ENCODE data around the gene ACSL4.
"Not testable (repeated sequence)": the region's sequence is repeated elsewhere in the genome, so short reads cannot be mapped to it uniquely, and the experiment has no call there.

ACSL4 gene

DNA sequence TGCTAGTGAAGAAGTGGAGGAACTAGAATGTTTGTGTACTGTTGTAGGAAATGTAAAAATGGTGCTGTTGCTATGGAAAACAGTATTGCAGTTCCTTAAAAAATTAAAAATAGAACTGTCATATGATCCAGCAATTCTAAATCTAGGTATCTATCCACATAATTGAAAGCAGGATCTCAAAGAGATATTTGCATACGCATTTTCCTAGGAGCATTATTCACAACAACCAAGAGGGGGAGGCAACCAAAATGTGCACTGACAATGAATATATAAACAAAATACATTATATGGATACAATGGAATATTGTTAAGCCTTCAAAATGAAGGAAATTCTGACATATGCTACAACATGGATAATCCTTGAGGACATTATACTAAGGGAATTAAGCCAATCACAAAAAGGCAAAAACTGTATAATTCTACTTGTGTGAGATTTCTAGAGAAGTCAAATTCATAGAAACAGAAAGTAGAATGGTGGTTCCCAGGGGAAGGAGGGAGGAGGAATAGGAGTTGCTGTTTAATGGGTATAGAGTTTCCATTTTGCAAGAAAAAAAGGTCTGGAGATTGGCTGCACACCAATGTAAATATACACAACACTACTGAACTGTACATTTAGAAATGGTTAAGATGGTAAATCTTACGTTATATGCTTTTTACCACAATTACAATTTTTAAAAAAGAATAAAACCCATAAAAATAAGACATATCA is 72.5 kb downstream of the ACSL4 start:
- DNase-seq (ENCODE audit: low read depth), result peak; percentile 3

DNA sequence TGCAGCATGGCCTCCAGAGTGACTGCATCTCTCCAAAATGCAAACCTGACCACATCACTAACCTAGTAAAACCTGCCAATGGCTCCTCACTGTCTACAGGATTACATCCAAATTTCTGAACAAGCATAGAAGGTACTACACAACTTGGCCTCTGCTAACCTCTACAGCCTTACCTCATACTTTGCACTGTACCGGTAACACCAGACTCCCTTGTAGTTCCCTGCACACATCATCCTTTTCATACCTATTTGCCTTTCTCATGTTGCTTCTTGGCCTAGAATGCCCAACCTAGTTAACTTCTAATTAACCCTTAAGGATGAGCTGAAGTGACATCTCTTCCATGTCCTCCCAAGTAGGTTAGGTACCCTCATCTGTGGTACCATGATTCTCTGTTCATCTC is 74.7 kb downstream of the ACSL4 start:
- DNase-seq (ENCODE audit: low read depth), result no peak

- DNase-seq (ENCODE audit: low read depth), result not testable (repeated sequence)
These were observed 75.7 kb downstream of the ACSL4 start for GRCh38 chrX:109657364-109657763.

DNA sequence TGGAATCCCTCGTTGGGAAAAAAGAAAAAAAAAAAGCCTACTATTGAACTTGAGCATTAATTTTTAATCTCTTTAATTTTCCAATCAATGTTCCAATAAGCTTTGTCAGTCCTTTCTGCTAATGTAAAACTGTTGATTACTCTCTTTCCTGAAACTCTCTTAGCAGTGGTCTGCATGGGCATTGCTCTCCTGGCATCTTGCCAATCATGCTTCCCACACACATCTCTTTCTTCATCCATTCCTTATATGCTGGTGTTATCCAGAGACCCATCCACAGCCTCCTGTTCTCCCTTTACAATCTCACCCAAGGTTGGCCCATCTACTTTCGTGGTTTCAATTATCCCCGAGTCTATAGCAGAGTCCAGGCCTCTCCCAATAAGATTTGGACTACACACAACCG is 76.3 kb downstream of the ACSL4 start:
- DNase-seq (ENCODE audit: low read depth), result no peak

GRCh38 chrX:109655502-109656201 is 77.4 kb downstream of the ACSL4 start:
- DNase-seq (ENCODE audit: low read depth), result no peak

GRCh38 chrX:109654516-109655109 is 78.4 kb downstream of the ACSL4 start:
- DNase-seq (ENCODE audit: low read depth), result no peak

DNA sequence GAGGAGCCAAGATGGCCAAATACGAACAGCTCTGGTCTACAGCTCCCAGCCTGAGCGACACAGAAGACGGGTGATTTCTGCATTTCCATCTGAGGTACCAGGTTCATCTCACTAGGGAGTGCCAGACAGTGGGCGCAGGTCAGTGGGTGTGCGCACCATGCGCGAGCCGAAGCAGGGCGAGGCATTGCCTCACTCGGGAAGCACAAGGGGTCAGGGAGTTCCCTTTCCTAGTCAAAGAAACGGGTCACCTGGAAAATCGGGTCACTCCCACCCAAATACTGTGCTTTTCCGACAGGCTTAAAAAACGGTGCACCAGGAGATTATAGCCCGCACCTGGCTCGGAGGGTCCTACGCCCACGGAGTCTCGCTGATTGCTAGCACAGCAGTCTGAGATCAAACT is 88.4 kb downstream of the ACSL4 start:
- DNase-seq (ENCODE audit: low read depth), result not testable (repeated sequence)

DNA sequence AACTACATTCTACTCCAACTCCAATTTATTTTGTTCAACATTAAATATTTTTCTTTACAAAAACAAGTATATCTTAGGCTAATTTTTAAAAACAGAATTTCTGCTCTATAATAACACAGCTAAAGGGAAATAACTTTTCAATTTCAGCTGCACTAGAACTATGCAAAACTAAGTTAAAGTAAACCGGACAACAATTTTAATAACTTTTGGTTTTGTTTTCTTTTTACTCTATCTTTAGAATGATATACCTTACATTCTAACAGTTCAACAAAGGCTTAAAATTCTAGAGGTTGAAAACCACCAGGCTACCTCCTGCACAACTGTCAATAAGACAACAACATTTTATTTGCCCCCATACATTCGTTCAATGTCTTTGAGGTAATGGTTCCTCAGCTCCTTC is 89.4 kb downstream of the ACSL4 start:
- no peak for DNase-seq (ENCODE audit: low read depth)

- no peak for DNase-seq (ENCODE audit: low read depth)
These were observed 94.9 kb downstream of the ACSL4 start for GRCh38 chrX:109638158-109638557.

- not testable (repeated sequence) for DNase-seq (ENCODE audit: low read depth)
These were observed 95.6 kb downstream of the ACSL4 start for GRCh38 chrX:109637477-109637876.

DNA sequence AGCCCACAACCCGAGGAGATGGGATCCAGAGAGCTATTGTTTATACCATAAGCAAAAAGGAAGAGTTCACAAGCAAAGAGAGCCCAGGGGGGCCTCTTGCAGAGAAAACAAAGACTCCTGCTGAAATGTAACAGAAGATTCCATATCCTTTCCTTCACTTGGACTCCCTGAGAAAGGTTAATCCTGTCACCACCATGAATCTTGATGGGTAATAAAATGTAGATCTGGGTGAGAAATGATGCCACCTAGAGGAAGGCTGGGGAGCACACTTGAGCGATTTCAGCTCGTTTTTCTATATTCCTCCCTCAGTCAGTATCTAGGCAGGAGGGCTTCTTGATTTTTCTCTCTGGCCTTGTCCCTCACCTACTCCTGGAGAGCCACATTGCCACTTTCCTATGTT is 97.9 kb downstream of the ACSL4 start:
- peak; percentile 19 for DNase-seq (ENCODE audit: low read depth)

DNA sequence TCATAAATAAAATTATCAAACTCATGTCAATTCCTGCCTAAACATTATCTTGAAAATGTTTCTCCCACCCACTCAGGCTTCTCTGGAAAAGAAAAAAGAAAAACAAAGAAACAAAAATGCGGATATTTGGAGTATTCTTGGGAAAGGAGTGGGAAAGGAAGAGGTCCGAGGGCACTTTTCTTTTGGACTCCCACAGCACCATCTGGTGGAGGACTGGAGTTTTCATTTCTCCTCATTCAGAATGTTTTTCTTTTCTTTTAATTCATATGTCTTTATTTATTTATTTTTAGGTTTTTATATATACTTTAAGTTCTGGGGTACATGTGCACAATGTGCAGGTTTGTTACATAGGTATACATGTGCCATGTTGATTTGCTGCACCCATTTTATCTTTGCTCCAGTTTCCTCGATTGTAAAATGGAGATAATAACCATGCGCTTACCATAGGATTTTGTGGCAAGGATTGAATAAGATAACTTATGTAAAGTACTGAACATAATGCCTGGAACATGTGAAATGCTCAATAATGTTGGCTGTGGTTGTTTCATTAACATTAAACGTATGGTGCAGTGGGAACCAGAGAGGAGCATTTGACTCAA is 100.1 kb downstream of the ACSL4 start:
- peak; percentile 37 for DNase-seq (ENCODE audit: low read depth)

- no peak for DNase-seq (ENCODE audit: low read depth)
These were observed 103.7 kb downstream of the ACSL4 start for GRCh38 chrX:109629310-109629709.

GRCh38 chrX:109626637-109627036 is 106.4 kb downstream of the ACSL4 start:
- DNase-seq (ENCODE audit: low read depth), result no peak

DNA sequence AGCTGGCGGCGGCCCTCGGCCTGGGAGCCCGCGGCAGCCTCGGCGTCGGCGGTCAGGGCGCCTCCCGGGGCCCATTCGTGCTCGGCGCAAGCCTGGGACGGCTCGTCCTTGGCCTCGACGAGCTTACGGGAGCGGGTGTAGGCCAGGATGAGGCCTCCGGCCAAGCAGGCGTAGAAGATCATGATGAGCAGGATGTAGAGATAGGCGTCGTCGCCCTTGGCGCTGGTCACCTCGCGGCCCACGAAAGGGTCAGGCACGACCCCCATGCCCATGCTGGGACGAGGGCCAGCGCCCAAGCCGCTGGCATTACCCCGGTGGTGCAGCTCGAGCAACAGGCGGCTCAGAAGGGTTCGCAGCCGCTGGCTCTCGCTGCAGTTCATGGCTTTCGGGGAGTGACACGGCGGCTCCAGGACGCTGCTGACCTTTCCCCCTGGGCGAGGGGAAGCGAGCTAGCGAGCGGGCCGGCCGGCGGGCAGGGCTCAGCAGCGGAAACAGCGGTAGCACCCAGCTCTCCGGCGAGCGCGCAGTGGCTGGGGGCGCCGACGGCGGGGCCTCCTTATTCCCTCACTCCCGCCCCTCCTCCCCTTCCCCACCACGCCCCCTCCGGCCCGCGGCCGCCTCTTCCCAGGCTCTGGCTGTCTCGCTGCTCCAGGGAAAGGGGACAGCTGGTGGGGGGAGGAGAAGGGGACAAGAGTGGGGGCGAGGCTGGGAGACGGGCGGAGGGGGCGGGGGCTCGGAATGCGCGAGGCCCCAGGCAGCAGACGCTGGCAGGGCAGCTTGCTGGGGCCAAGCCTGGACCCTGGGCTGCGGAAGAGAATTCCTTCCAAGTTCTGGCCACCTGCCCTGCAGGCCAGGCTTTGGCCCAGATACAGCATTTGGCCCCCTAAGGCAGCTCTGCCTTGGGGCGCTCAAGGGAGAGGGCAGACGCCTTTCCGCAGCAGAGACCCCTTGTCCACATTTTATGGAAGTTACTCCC is 108.1 kb downstream of the ACSL4 start, which contains the start of gene KCNE5:
KCNE5 (minus strand) TSS at position 532 of the 976 bp plus-strand sequence; CDS start at position 380, 152 bp downstream.
- DNase-seq (ENCODE audit: low read depth), result no peak

DNA sequence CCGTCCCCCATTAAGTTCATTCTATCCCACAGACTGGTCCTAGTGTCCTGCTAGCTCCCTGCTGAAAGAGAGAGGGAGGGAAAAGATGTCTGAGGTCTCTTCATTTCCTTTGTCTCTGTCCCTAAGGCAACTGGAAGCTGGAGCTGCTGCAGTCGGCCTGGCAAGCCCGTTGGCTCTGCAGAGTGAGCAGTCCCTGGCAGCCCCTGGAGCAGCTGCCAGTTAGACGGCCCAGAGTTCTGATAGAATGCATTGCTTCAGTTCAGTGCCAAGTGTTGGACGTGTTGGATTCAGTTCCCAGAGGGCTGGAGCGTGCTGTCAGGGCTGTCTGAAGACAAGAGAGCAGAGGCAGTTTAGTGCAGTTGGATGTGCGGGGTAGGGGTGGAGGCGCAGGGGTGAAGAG is 109.1 kb downstream of the ACSL4 start:
- DNase-seq (ENCODE audit: low read depth), result no peak

DNA sequence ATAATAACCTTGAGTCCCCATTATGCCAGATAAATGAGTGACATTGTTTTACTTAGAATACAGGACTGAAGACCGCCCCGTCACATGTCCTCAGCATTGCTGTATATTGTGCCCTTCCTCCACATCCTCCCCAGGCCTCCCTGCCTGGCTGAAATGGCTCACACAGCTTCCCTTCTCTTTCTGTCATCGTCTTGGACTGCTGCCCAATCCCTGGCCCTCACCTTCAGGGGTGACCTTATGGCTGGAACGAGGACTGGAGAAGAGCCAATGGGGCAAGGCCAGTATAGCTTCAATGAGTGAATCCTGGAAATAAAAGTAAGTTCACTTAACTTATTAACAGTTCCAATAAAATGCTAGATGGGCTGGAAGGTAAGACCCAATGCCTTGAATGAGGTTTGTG is 110.8 kb downstream of the ACSL4 start:
- no peak for DNase-seq (ENCODE audit: low read depth)

- DNase-seq (ENCODE audit: low read depth), result no peak
These were observed 113.3 kb downstream of the ACSL4 start for GRCh38 chrX:109619771-109620170.

DNA sequence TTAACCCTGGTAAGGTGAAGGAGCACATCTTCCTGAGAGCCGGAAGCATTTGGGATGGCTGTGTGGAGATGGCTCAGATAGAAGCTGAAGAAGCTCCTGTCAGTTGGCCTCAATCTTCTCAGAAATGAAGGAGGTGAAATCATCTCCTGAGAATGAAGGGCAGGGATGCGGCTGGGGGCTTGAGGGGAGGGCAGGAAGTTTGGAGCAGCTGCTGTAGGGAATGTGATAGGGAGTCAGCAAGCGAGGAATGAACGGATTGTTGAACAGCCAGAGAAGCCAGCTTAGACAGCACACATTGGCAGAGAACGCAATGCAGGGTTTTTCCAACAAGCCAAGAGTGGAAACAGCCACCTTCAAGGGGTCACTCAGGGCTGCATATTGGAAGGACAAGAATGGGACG is 118.1 kb downstream of the ACSL4 start:
- DNase-seq (ENCODE audit: low read depth), result no peak

- no peak for DNase-seq (ENCODE audit: low read depth)
These were observed 131.6 kb downstream of the ACSL4 start for GRCh38 chrX:109601486-109601885.

DNA sequence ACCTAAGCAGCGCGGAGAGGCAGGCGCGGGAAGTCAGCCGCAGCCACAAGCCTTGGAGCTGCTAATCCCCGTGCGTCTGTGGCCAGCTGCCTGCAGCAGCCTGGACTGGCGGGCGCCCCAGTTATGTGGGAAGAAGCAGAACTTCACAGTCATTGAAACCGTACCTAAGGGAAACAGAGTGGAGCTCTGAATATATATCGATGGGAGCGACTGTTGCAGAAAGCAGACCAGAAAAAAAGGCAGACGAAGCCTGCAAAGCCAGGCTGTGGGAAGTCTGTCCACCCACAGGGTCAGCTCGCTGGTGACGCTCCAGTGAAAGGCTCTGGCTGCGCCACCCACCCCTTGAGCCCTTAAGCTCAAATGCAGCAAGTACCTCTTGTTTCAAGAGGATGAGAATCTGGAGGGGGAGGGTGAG is 132.8 kb downstream of the ACSL4 start:
- peak; percentile 3 for DNase-seq (ENCODE audit: low read depth)

DNA sequence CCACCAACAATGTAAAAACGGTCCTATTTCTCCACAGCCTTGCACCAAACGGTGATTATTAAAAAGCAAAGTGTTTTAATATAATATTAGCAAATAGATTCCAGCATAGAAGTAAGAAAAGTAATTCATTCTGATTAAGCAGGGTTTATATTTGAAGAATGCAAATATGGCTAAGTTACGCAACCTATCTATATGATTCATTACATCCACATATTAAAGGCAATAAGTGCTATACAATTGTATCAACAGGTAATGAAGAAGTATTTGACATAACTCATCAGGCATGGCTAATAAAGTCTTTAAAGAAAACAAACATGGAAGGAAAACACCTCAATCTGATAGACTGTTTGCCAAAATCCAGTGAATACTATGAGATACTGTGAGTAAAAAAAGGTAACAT is 137.0 kb downstream of the ACSL4 start:
- no peak for DNase-seq (ENCODE audit: low read depth)
